GM23338 (cell line): ENCODE data around the gene CTNNA2. TPM values are rescaled to one million over a fixed set of nuclear protein-coding genes. Genes with fewer than 3 reads are reported as not detected.

Experiments
- CREB1 ChIP-seq: fragments of 250-450 bp; sonication (Bioruptor Pico); IDR thresholded peaks from 2 replicates; pipeline ENCODE4 v1.5.0; 2020; ENCODE audit warnings: low read depth, mild to moderate bottlenecking, moderate library complexity
- EZH2 ChIP-seq: fragments of 200-600 bp; sonication (generic); IDR thresholded peaks from one replicate; pipeline ENCODE4 v1.8.0; 2017; ENCODE audit warnings: antibody characterized with exemption, mild to moderate bottlenecking, low read depth; ENCODE audit not compliant: unreplicated experiment
- NANOG ChIP-seq: IDR thresholded peaks from 2 replicates; pipeline ENCODE4 v1.6.1; 2016; ENCODE audit warnings: antibody characterized with exemption, borderline replicate concordance
- POLR2AphosphoS5 ChIP-seq: IDR thresholded peaks from 2 replicates; pipeline ENCODE4 v1.6.1; 2016; ENCODE audit warnings: antibody characterized with exemption, low read depth
- STAT1 ChIP-seq: IDR thresholded peaks from one replicate; pipeline ENCODE4 v1.6.1; 2016; ENCODE audit warnings: antibody characterized with exemption; ENCODE audit not compliant: unreplicated experiment
- polyA plus RNA-seq: library from polyadenylated mRNA; unstranded; fragments of >200 nt; fragmentation: Nextera tagmentation; extraction: Ambion mirVana; gene quantifications from 2 replicates; pipeline ENCODE4 v1.2.1, GENCODE V29; 2016
- total RNA-seq: library from RNA; depleted of rRNA; stranded (reverse); fragments of >200 nt; shearing (Covaris generic); gene quantifications from 2 replicates; pipeline ENCODE4 v1.2.3, GENCODE V29; 2014
- TF ChIP-seq, protein P1 (sequence below): fragments of 250-450 bp; sonication (Bioruptor Pico); IDR thresholded peaks from 2 replicates; pipeline ENCODE4 v1.5.0; 2020; ENCODE audit warnings: mild to moderate bottlenecking, moderate library complexity
- TF ChIP-seq, protein P2 (sequence below): IDR thresholded peaks from one replicate; pipeline ENCODE4 v1.6.1; 2018; ENCODE audit warnings: antibody characterized with exemption; ENCODE audit not compliant: unreplicated experiment

The CTNNA2 gene
- total and polyA plus RNA-seq, 2 experiments from 2014 or later, result 6.4 to 15.6 TPM

DNA sequence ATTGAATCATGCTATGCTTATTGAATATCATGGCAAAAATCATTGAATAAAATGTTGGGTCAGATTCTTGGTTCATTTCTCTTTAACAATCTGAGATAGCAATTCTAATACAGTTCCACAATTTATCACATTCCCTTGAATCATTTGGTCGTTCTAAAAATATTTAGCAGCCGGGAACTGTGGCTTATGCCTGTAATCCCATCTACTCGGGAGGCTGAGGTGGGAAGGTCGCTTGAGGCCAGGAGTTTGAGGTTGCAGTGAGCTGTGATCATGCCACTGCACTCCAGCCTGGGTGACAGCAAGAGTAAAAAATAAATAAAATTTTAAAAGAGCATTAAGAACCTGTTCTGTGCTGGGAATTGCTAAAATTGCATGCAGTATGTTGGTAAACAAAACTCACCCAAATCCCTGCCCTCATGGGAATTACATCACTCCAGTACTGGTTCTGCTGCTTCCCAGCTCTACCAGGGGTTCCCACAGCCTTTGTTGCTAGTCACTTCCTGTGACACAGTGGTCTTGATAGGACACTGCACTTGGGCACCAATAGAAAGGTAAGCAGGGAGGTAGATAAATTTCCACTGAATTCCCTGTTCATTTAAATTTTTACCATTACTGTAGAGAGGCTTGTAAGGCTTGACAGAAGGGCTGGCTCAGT is 200.4 kb downstream of the CTNNA2 start (continued):
- TF ChIP-seq, protein P1, sequence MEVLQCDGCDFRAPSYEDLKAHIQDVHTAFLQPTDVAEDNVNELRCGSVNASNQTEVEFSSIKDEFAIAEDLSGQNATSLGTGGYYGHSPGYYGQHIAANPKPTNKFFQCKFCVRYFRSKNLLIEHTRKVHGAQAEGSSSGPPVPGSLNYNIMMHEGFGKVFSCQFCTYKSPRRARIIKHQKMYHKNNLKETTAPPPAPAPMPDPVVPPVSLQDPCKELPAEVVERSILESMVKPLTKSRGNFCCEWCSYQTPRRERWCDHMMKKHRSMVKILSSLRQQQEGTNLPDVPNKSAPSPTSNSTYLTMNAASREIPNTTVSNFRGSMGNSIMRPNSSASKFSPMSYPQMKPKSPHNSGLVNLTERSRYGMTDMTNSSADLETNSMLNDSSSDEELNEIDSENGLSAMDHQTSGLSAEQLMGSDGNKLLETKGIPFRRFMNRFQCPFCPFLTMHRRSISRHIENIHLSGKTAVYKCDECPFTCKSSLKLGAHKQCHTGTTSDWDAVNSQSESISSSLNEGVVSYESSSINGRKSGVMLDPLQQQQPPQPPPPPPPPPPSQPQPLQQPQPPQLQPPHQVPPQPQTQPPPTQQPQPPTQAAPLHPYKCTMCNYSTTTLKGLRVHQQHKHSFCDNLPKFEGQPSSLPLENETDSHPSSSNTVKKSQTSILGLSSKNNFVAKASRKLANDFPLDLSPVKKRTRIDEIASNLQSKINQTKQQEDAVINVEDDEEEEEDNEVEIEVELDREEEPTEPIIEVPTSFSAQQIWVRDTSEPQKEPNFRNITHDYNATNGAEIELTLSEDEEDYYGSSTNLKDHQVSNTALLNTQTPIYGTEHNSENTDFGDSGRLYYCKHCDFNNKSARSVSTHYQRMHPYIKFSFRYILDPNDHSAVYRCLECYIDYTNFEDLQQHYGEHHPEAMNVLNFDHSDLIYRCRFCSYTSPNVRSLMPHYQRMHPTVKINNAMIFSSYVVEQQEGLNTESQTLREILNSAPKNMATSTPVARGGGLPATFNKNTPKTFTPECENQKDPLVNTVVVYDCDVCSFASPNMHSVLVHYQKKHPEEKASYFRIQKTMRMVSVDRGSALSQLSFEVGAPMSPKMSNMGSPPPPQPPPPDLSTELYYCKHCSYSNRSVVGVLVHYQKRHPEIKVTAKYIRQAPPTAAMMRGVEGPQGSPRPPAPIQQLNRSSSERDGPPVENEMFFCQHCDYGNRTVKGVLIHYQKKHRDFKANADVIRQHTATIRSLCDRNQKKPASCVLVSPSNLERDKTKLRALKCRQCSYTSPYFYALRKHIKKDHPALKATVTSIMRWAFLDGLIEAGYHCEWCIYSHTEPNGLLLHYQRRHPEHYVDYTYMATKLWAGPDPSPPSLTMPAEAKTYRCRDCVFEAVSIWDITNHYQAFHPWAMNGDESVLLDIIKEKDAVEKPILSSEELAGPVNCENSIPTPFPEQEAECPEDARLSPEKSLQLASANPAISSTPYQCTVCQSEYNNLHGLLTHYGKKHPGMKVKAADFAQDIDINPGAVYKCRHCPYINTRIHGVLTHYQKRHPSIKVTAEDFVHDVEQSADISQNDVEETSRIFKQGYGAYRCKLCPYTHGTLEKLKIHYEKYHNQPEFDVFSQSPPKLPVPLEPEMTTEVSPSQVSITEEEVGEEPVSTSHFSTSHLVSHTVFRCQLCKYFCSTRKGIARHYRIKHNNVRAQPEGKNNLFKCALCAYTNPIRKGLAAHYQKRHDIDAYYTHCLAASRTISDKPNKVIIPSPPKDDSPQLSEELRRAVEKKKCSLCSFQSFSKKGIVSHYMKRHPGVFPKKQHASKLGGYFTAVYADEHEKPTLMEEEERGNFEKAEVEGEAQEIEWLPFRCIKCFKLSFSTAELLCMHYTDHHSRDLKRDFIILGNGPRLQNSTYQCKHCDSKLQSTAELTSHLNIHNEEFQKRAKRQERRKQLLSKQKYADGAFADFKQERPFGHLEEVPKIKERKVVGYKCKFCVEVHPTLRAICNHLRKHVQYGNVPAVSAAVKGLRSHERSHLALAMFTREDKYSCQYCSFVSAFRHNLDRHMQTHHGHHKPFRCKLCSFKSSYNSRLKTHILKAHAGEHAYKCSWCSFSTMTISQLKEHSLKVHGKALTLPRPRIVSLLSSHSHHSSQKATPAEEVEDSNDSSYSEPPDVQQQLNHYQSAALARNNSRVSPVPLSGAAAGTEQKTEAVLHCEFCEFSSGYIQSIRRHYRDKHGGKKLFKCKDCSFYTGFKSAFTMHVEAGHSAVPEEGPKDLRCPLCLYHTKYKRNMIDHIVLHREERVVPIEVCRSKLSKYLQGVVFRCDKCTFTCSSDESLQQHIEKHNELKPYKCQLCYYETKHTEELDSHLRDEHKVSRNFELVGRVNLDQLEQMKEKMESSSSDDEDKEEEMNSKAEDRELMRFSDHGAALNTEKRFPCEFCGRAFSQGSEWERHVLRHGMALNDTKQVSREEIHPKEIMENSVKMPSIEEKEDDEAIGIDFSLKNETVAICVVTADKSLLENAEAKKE, result no peak
- TF ChIP-seq EZH2, result no peak
- TF ChIP-seq STAT1, result no peak
- no peak for TF ChIP-seq CREB1 (CRISPR knock-in tag)
- TF ChIP-seq, protein P2, sequence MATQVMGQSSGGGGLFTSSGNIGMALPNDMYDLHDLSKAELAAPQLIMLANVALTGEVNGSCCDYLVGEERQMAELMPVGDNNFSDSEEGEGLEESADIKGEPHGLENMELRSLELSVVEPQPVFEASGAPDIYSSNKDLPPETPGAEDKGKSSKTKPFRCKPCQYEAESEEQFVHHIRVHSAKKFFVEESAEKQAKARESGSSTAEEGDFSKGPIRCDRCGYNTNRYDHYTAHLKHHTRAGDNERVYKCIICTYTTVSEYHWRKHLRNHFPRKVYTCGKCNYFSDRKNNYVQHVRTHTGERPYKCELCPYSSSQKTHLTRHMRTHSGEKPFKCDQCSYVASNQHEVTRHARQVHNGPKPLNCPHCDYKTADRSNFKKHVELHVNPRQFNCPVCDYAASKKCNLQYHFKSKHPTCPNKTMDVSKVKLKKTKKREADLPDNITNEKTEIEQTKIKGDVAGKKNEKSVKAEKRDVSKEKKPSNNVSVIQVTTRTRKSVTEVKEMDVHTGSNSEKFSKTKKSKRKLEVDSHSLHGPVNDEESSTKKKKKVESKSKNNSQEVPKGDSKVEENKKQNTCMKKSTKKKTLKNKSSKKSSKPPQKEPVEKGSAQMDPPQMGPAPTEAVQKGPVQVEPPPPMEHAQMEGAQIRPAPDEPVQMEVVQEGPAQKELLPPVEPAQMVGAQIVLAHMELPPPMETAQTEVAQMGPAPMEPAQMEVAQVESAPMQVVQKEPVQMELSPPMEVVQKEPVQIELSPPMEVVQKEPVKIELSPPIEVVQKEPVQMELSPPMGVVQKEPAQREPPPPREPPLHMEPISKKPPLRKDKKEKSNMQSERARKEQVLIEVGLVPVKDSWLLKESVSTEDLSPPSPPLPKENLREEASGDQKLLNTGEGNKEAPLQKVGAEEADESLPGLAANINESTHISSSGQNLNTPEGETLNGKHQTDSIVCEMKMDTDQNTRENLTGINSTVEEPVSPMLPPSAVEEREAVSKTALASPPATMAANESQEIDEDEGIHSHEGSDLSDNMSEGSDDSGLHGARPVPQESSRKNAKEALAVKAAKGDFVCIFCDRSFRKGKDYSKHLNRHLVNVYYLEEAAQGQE, result no peak
- no peak for TF ChIP-seq POLR2AphosphoS5
- no peak for TF ChIP-seq NANOG
